ENCODE data around the gene CAPN6. TPM values are rescaled to one million over a fixed set of nuclear protein-coding genes. Genes with fewer than 3 reads are reported as not detected.

CAPN6 gene
- polyA plus RNA-seq, 1 donor (not counting 4 experiments of a cell fraction or from before 2014, with no cell fraction given) = 0.03 TPM

DNA sequence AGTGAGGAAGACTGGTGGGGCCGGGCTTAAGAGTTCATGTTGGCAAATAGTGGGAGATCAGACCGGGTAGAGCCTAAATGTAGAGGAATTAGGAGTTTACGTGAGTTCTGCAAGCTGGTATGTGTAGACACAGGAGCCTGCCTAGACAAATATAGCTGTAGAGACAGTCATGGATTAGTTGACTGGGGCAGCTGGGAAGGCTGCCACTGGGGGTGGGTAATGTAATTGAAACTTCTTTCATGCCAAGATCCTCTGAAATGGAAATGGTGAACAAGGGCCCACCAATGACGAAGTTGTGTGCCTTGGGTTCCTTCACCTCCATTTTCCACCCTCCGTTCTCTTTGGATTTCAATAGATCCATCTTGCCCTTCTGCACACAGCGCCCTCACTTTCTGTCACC is 11.9 kb upstream of the CAPN6 start:
- Histone ChIP-seq H3K9me1 (ENCODE audit: control insufficient read depth, extremely low read depth, insufficient read depth, low read length) (no peaks in the 10 kb centered on the region), H3K27me3 (ENCODE audit: control insufficient read depth, extremely low read depth, insufficient read depth, low read length) (peaks cover 2% of the 10 kb centered on the region), H3K36me3 (ENCODE audit: control insufficient read depth in 2 of 2, extremely low read depth in 1 of 2, insufficient read depth in 2 of 2, low read length in 2 of 2) (no peaks in the 10 kb centered on the region), H3K9me3 (ENCODE audit: control insufficient read depth, low read depth, low read length) (no peaks in the 10 kb centered on the region), H3K79me2 (ENCODE audit: control insufficient read depth, insufficient read depth, low read length) (no peaks in the 10 kb centered on the region), H3K4me2 (ENCODE audit: control insufficient read depth, extremely low read depth, insufficient read depth, low read depth, low read length) (no peak overlapping the region), H3K4me3 (ENCODE audit: control insufficient read depth in 2 of 3, extremely low read depth in 1 of 3, insufficient read depth in 2 of 3, low read depth in 1 of 3, low read length in 3 of 3) (no peak overlapping the region), H3K4me1 (ENCODE audit: control insufficient read depth, extremely low read depth, insufficient read depth, low read length) (no peaks in the 10 kb centered on the region), H2AFZ (ENCODE audit: control insufficient read depth, low read length) (no peak overlapping the region), H3K9ac (ENCODE audit: control insufficient read depth, extremely low read depth, insufficient read depth, low read length) (no peak overlapping the region), H4K20me1 (ENCODE audit: control insufficient read depth, extremely low read depth, insufficient read depth, low read length) (no peaks in the 10 kb centered on the region), H3K27ac (ENCODE audit: control insufficient read depth, insufficient read depth, low read length) (no peak overlapping the region)
- dilution Hi-C loops (cut with MboI; ENCODE audit: extremely low pct_ligation_motif_present, low sequenced_read_pairs) = no loop called here
- TF ChIP-seq EZH2 (IDR thresholded peaks at IDR 0.05; ENCODE audit: low read length) = no peak
- TF ChIP-seq CTCF (optimal IDR thresholded peaks at IDR 0.05 in 1 of 3, IDR thresholded peaks at IDR 0.05 in 1 of 3, conservative IDR thresholded peaks at IDR 0.05 in 1 of 3; ENCODE audit: extremely low read depth in 1 of 3, insufficient read depth in 2 of 3, low read length in 3 of 3) = no peak
- no peak for DNase-seq (ENCODE audit: low read depth, low spot score)
- FAIRE-seq = no peak

DNA sequence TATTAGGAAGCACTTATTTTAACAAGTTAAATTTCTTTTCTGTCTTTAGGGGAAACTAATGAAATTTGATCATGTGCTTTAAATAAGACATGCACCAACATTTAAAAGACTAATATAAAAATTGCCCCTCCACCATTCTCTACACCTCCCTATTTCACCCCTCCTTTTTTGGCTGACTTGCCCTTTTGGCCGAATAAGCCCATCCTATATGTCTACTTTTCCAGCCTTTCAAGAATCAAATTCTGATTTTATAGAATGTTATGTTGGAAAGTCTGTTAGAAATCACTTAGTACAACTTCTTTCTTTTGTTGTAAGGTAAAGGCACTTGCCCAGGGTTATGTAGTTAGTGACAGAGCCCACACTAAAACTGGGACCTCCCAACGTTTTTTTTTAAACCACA is 1.8 kb downstream of the CAPN6 start:
- H3K36me3 ChIP-seq (ENCODE audit: control insufficient read depth in 2 of 2, extremely low read depth in 1 of 2, insufficient read depth in 2 of 2, low read length in 2 of 2) = no peaks in the 10 kb centered on the region
- no peaks in the 10 kb centered on the region for H3K4me1 ChIP-seq (ENCODE audit: control insufficient read depth, extremely low read depth, insufficient read depth, low read length)

More for the DNA sequence above, 1.8 kb downstream of the CAPN6 start:
- Histone ChIP-seq H3K79me2 (ENCODE audit: control insufficient read depth, insufficient read depth, low read length) (no peaks in the 10 kb centered on the region), H3K27ac (ENCODE audit: control insufficient read depth, insufficient read depth, low read length) (no peak overlapping the region), H3K4me3 (ENCODE audit: control insufficient read depth in 2 of 3, extremely low read depth in 1 of 3, insufficient read depth in 2 of 3, low read depth in 1 of 3, low read length in 3 of 3) (no peak overlapping the region), H4K20me1 (ENCODE audit: control insufficient read depth, extremely low read depth, insufficient read depth, low read length) (no peaks in the 10 kb centered on the region), H3K4me2 (ENCODE audit: control insufficient read depth, extremely low read depth, insufficient read depth, low read depth, low read length) (no peak overlapping the region), H3K9me3 (ENCODE audit: control insufficient read depth, low read depth, low read length) (no peaks in the 10 kb centered on the region), H3K9ac (ENCODE audit: control insufficient read depth, extremely low read depth, insufficient read depth, low read length) (no peak overlapping the region), H2AFZ (ENCODE audit: control insufficient read depth, low read length) (no peak overlapping the region), H3K9me1 (ENCODE audit: control insufficient read depth, extremely low read depth, insufficient read depth, low read length) (no peaks in the 10 kb centered on the region), H3K27me3 (ENCODE audit: control insufficient read depth, extremely low read depth, insufficient read depth, low read length) (no peaks in the 10 kb centered on the region)
- TF ChIP-seq EZH2 (IDR thresholded peaks at IDR 0.05; ENCODE audit: low read length) = no peak
- TF ChIP-seq CTCF (optimal IDR thresholded peaks at IDR 0.05 in 1 of 3, IDR thresholded peaks at IDR 0.05 in 1 of 3, conservative IDR thresholded peaks at IDR 0.05 in 1 of 3; ENCODE audit: extremely low read depth in 1 of 3, insufficient read depth in 2 of 3, low read length in 3 of 3) = no peak
- no peak for DNase-seq (ENCODE audit: low read depth, low spot score)
- dilution Hi-C loops (cut with MboI; ENCODE audit: extremely low pct_ligation_motif_present, low sequenced_read_pairs) = no loop called here
- FAIRE-seq = no peak
